Neural progenitor cell (in vitro differentiated cells): ENCODE results near the gene MRPS21. TPM values are rescaled to one million over a fixed set of nuclear protein-coding genes. Genes with fewer than 3 reads are reported as not detected.

Experiments
- DNase-seq: peaks from one replicate; pipeline ENCODE4 v3.0.0-alpha.2; 2016; ENCODE audit warnings: low spot score
- H2AFZ ChIP-seq: fragments of 200-600 bp; sonication (generic); replicated peaks from 2 replicates; pipeline ENCODE4 v1.6.1; 2016; ENCODE audit warnings: antibody characterized with exemption
- H3F3A ChIP-seq: fragments of 200-600 bp; sonication (generic); 2 replicates; pipeline ENCODE4 v1.6.1; 2016; ENCODE audit warnings: antibody characterized with exemption, low read depth
- H3K27ac ChIP-seq: fragments of 200-600 bp; sonication (generic); 2 replicates; pipeline ENCODE4 v1.5.1; 2016; ENCODE audit warnings: mild to moderate bottlenecking
- H3K27me3 ChIP-seq: fragments of 200-600 bp; sonication (generic); 2 replicates; pipeline ENCODE4 v1.6.1; 2016; ENCODE audit warnings: mild to moderate bottlenecking, moderate library complexity
- H3K36me3 ChIP-seq: fragments of 200-600 bp; sonication (generic); 2 replicates; pipeline ENCODE4 v1.5.1; 2016
- H3K4me1 ChIP-seq: fragments of 200-600 bp; sonication (generic); 2 replicates; pipeline ENCODE4 v1.6.1; 2016; ENCODE audit warnings: mixed run types
- H3K4me2 ChIP-seq: fragments of 200-600 bp; sonication (generic); 2 replicates; pipeline ENCODE4 v1.6.1; 2016
- H3K4me3 ChIP-seq: fragments of 200-600 bp; sonication (generic); 2 replicates; pipeline ENCODE4 v1.5.1; 2016
- H3K79me2 ChIP-seq: fragments of 200-600 bp; sonication (generic); 2 replicates; pipeline ENCODE4 v1.6.1; 2016; ENCODE audit warnings: low read depth
- H3K9ac ChIP-seq: fragments of 200-600 bp; sonication (generic); 2 replicates; pipeline ENCODE4 v1.6.1; 2016
- H3K9me3 ChIP-seq: fragments of 200-600 bp; sonication (generic); 2 replicates; pipeline ENCODE4 v1.5.1; 2016; ENCODE audit warnings: low read depth
- H4K20me1 ChIP-seq: fragments of 200-600 bp; sonication (generic); 2 replicates; pipeline ENCODE4 v1.6.1; 2016; ENCODE audit warnings: low read depth
- H3K27ac Mint-ChIP-seq: 3 replicates; pipeline ENCODE4 v1.8.0; 2021; ENCODE audit warnings: mixed read lengths
- H3K27me3 Mint-ChIP-seq: 2 replicates; pipeline ENCODE4 v1.8.0; 2022; ENCODE audit warnings: low read depth, mild to moderate bottlenecking, inconsistent platforms, moderate library complexity, mixed read lengths; ENCODE audit not compliant: insufficient read depth
- H3K36me3 Mint-ChIP-seq: 3 replicates; pipeline ENCODE4 v1.8.0; 2021; ENCODE audit warnings: mixed read lengths
- H3K4me1 Mint-ChIP-seq: 3 replicates; pipeline ENCODE4 v1.8.0; 2021; ENCODE audit warnings: mixed read lengths
- H3K4me3 Mint-ChIP-seq: 3 replicates; pipeline ENCODE4 v1.8.0; 2021; ENCODE audit warnings: mild to moderate bottlenecking, moderate library complexity, mixed read lengths
- H3K9me3 Mint-ChIP-seq: 3 replicates; pipeline ENCODE4 v1.8.0; 2020; ENCODE audit warnings: mixed read lengths
- EZH2 ChIP-seq: fragments of 200-600 bp; sonication (generic); IDR thresholded peaks from 2 replicates; pipeline ENCODE4 v1.6.1; 2017; ENCODE audit warnings: antibody characterized with exemption, mild to moderate bottlenecking, moderate library complexity
- EZH2phosphoT487 ChIP-seq: fragments of 200-600 bp; sonication (generic); IDR thresholded peaks from 2 replicates; pipeline ENCODE4 v1.6.1; 2017; ENCODE audit warnings: antibody characterized with exemption
- total RNA-seq: library from RNA; depleted of rRNA; stranded (reverse); fragments of >200 nt; gene quantifications from 2 replicates; pipeline ENCODE4 v1.2.3, GENCODE V29; 2015; ENCODE audit warnings: low replicate concordance
- TF ChIP-seq, protein P1 (sequence below): fragments of 200-600 bp; sonication (generic); IDR thresholded peaks from 2 replicates; pipeline ENCODE4 v1.5.1; 2017; ENCODE audit warnings: antibody characterized with exemption, mild to moderate bottlenecking

The MRPS21 gene
- total RNA-seq, 1 donor from 2014 or later, result 75.1 TPM

DNA sequence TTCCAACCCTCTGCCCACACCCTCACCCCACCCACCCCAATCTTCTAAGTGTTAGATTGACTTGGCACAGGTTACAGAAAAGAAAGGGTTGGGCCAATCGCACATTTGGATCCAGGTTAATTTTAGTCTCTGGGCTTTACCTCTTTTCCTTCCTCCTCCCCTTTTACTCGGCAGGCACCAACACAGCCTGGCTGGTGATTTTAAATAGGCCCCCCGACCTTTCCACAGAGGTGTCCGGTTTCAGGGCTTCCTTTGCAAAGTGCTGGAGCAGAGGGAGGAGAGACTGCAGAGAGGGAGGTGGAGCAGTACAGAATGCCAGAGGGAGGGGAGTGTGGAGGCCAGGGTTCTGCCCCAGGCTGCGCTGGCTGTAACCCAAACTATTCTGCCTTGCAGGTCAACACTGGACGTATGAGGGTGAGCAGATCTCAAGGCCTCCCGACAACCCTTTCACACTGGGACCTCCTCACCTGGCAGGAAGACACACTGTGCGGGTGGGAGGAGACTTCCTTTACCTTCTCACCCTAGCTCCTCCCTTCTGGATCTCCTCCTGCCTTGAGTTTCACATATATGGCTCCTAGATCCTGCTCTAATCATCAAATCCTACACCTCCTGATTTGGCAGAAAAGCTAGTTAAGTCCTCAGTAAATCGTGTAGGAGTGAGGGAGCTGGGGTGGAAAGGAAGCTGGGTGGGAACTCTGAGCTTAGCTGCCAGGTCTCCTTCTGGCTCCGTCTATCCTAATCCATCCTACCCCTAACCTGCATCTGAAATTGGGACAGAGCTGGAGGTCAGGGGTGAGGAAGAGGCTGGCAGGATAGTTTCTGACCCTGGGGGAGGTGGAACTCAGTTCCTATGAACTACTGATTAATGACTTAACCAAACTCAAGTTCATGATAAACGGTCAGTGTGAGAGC is 33.6 kb upstream of the MRPS21 start:
- peak overlapping the region; percentile 93 for H3K4me3 Mint-ChIP-seq
- peaks cover 12% of the 10 kb centered on the region for H3K36me3 Mint-ChIP-seq
- Histone ChIP-seq H3K4me3 (peak overlapping the region; percentile 84), H3K4me1 (peaks cover 23% of the 10 kb centered on the region), H2AFZ (no peak overlapping the region), H3K9ac (peak overlapping the region; percentile 67), H3F3A (peaks cover 74% of the 10 kb centered on the region), H3K4me2 (peak overlapping the region; percentile 99), H3K27ac (peak overlapping the region; percentile 83), H3K9me3 (no peaks in the 10 kb centered on the region), H3K27me3 (no peaks in the 10 kb centered on the region), H3K79me2 (peaks cover 48% of the 10 kb centered on the region), H3K36me3 (no peaks in the 10 kb centered on the region), H4K20me1 (no peaks in the 10 kb centered on the region)
- peak; percentile 90 for DNase-seq
- TF ChIP-seq, protein P1, sequence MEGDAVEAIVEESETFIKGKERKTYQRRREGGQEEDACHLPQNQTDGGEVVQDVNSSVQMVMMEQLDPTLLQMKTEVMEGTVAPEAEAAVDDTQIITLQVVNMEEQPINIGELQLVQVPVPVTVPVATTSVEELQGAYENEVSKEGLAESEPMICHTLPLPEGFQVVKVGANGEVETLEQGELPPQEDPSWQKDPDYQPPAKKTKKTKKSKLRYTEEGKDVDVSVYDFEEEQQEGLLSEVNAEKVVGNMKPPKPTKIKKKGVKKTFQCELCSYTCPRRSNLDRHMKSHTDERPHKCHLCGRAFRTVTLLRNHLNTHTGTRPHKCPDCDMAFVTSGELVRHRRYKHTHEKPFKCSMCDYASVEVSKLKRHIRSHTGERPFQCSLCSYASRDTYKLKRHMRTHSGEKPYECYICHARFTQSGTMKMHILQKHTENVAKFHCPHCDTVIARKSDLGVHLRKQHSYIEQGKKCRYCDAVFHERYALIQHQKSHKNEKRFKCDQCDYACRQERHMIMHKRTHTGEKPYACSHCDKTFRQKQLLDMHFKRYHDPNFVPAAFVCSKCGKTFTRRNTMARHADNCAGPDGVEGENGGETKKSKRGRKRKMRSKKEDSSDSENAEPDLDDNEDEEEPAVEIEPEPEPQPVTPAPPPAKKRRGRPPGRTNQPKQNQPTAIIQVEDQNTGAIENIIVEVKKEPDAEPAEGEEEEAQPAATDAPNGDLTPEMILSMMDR, result no peak
- no peak for TF ChIP-seq EZH2
- TF ChIP-seq EZH2phosphoT487, result no peak
- peaks cover 9% of the 10 kb centered on the region for H3K27me3 Mint-ChIP-seq
- peaks cover 54% of the 10 kb centered on the region for H3K4me1 Mint-ChIP-seq
- no peaks in the 10 kb centered on the region for H3K9me3 Mint-ChIP-seq
- peak overlapping the region; percentile 95 for H3K27ac Mint-ChIP-seq

DNA sequence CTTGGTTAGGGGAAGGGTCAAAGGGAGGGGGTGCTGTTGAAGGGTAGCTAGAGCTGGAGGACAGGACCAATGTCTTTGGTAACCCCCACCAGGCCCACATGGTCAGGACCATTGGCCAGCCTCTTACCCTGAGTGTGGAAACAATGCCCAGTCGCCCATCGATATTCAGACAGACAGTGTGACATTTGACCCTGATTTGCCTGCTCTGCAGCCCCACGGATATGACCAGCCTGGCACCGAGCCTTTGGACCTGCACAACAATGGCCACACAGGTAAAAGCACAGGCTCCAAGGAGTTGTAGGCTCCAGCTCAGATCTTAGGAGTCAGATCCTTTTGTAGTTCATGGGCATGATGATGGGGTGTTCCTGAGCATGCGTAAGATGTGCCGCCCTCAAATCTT is 32.3 kb upstream of the MRPS21 start:
- H2AFZ ChIP-seq, result no peak overlapping the region
- no peak overlapping the region for H3K4me3 ChIP-seq
- H3K9me3 ChIP-seq, result no peaks in the 10 kb centered on the region
- no peak for TF ChIP-seq EZH2phosphoT487
- no peak for TF ChIP-seq EZH2
- TF ChIP-seq, protein P1, result no peak
- no peaks in the 10 kb centered on the region for H3K9me3 Mint-ChIP-seq
- H4K20me1 ChIP-seq, result no peaks in the 10 kb centered on the region
- H3K9ac ChIP-seq, result no peak overlapping the region
- peaks cover 48% of the 10 kb centered on the region for H3K79me2 ChIP-seq
- no peaks in the 10 kb centered on the region for H3K27me3 ChIP-seq
- peaks cover 63% of the 10 kb centered on the region for H3F3A ChIP-seq
- no peak overlapping the region for H3K27ac ChIP-seq
- no peak overlapping the region for H3K4me2 ChIP-seq
- H3K27me3 Mint-ChIP-seq, result peaks cover 9% of the 10 kb centered on the region
- H3K27ac Mint-ChIP-seq, result no peak overlapping the region
- peaks cover 19% of the 10 kb centered on the region for H3K4me1 ChIP-seq
- H3K36me3 Mint-ChIP-seq, result peaks cover 12% of the 10 kb centered on the region
- no peak for DNase-seq
- no peaks in the 10 kb centered on the region for H3K36me3 ChIP-seq
- H3K4me3 Mint-ChIP-seq, result peak overlapping the region; percentile 75
- peaks cover 44% of the 10 kb centered on the region for H3K4me1 Mint-ChIP-seq

DNA sequence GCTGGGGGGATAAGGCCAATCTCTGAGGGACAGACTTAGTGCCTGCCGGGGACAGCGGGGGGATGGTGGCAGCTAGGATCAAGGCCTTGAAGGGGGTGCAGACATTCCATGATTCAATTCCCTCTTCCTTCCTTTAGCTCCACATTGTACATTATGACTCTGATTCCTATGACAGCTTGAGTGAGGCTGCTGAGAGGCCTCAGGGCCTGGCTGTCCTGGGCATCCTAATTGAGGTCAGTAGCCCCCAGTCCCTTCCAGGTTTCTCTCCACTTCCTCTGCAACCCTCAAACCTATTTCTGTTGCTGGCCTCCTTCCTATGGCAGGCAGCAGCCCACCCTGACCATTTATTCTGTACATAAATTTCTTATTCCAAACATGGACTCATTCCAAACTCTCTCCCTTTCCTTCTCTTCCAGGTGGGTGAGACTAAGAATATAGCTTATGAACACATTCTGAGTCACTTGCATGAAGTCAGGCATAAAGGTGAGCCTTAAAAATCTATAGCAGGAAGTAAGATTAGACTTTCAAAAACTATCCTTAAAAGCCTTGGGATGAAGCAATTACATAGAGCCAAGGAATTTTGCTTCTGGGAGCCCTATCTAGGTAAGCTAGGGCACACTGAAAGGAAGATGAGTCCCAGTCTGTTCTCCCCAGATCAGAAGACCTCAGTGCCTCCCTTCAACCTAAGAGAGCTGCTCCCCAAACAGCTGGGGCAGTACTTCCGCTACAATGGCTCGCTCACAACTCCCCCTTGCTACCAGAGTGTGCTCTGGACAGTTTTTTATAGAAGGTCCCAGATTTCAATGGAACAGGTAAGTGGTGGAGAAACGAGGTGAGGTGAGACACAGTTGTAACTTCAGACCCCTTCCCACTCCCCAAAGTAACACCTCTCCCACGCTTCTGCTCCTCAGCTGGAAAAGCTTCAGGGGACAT is 31.0 kb upstream of the MRPS21 start:
- TF ChIP-seq EZH2 (no peak), EZH2phosphoT487 (no peak)
- TF ChIP-seq, protein P1, result no peak
- Histone ChIP-seq H3K27ac (no peak overlapping the region), H3K4me3 (no peak overlapping the region), H3K36me3 (no peaks in the 10 kb centered on the region), H4K20me1 (no peaks in the 10 kb centered on the region), H3K9ac (no peak overlapping the region), H3K79me2 (peaks cover 54% of the 10 kb centered on the region), H3K4me1 (peaks cover 19% of the 10 kb centered on the region), H3K27me3 (no peaks in the 10 kb centered on the region), H3K4me2 (no peak overlapping the region), H2AFZ (no peak overlapping the region), H3K9me3 (no peaks in the 10 kb centered on the region), H3F3A (peaks cover 50% of the 10 kb centered on the region)
- H3K4me1 Mint-ChIP-seq, result peaks cover 42% of the 10 kb centered on the region
- H3K9me3 Mint-ChIP-seq, result no peaks in the 10 kb centered on the region
- DNase-seq, result no peak
- peaks cover 20% of the 10 kb centered on the region for H3K36me3 Mint-ChIP-seq
- peaks cover 6% of the 10 kb centered on the region for H3K27me3 Mint-ChIP-seq
- H3K4me3 Mint-ChIP-seq, result no peak overlapping the region
- no peak overlapping the region for H3K27ac Mint-ChIP-seq
